ENCODE measurements around the gene SMG5.
"Not testable (repeated sequence)": the region's sequence is repeated elsewhere in the genome, so short reads cannot be mapped to it uniquely, and the experiment has no call there.

The SMG5 gene

DNA sequence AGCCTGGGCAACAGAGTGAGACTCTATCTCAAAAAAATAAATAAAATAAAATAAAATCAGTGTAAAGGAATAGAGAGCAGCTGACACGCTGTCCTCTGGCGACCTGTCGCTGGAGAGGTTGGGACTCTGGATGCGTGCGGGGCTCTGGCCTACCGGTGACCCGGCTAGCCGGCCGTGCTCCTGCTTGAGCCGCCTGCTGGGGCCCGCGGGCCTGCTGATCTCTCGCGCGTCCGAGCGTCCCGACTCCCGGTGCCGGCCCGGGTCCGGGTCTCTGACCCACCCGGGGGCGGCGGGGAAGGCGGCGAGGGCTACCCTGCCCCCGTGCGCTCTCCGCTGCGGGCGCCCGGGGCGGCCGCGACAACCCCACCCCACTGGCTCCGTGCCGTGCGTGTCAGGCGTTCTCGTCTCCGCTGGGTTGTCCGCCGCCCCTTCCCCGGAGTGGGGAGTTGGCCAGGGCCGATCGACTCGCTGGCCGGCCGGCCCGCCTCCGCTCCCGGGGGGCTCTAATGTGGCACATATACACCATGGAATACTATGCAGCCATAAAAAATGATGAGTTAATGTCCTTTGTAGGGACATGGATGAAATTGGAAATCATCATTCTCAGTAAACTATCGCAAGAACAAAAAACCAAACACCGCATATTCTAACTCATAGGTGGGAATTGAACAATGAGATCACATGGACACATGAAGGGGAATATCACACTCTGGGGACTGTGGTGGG is 66.1 kb downstream of the SMG5 start:
- in situ Hi-C loops (cut with HindIII; ENCODE audit: low sequenced_read_pairs), result not testable (repeated sequence)

DNA sequence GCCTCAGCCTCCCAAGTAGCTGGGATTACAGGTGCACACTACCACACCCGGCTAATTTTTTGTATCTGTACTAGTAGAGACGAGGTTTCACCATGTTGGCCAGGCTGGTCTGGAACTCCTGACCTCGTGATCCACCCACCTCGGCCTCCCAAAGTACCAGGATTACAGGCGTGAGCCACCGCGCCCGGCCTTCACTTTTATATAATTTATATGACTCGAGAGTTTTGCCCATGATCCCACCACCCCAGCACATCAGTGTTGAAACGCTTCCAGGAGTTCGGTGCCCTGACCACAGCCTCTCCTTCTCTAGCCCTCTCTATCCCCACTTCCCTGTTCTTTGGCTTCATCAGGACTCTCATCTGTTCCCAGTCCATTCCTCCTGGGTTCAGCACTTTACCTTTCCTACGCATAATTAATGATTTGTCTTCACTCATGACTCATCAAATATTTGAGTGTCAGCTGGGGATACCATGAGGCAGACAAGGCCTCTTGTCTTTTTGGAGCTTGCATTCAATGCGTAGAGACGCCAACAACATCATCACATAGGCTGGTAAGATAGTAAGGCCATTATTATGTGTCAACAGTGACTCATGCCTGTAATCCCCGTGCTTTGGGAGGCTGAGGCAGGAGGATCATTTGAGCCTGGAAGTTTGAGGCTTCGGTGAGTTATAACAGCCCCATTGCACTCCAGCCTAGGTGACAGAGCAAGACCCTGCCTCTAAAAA is 68.4 kb downstream of the SMG5 start:
- in situ Hi-C loops (cut with HindIII; ENCODE audit: low sequenced_read_pairs), result no loop called here

DNA sequence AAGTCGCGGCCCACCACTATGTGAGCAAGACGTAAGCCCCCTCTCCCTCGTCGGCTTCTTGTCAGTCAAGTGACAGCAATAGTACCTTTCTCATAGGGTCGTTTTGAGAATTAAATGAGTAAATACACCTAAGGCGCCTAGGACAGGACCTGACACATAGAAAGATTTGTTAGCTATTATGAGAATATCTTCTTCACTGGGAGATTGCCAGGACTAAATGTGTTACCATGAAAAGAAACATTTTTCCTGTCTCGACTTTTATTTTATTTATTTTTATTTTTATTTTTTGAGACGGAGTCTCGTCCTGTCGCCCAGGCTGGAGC is 69.0 kb downstream of the SMG5 start:
- in situ Hi-C loops (cut with HindIII; ENCODE audit: low sequenced_read_pairs), result no loop called here

- in situ Hi-C loops (cut with HindIII; ENCODE audit: low sequenced_read_pairs), result no loop called here
Observed at GRCh38 chr1:156212833-156213643, 69.6 kb downstream of the SMG5 start, which contains the start of gene PMF1. TSS of gene PMF1 (plus strand) at chr1:156213007. CDS start at chr1:156213016, 9 bp downstream.

- in situ Hi-C loops (cut with HindIII; ENCODE audit: low sequenced_read_pairs), result no loop called here
Observed at GRCh38 chr1:156212130-156212529, 70.5 kb downstream of the SMG5 start.

DNA sequence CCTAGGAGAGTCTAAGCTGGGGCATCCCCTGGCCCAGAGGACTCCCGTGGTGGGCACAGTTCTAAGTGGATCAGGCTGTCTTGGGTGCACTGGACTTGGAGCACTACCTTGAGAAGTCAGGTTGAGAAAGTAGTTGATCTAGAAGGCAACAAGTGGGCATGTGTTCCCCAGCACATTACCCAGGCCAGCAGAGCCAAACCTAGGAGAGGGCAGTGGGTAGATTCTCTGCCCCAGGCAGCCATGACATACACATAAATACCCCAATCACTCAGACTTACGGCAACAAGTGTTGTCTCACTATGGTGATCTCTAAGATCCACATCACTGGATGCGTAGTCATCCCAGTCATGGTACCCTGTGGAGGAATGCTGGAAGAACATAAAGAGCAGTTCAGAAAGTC is 71.4 kb downstream of the SMG5 start:
- in situ Hi-C loops (cut with HindIII; ENCODE audit: low sequenced_read_pairs), result no loop called here

DNA sequence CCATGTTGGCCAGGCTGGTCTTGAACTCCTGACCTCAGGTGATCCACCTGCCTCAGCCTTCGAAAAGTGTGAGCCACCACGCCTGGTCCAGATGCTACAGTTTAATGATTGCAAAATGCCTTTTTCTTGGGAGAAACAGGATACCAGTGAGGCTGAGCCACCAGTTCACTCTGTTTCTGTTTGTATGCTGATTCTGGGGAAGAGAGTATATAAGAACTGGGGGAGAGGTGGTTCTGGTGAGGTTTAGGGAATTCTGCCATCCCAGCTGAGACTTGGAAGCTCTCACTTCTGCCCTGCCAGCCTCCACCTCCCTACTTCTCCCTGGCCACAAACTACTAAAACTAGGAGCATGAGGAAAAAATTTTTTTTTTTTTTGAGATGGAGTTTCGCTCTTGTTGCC is 77.9 kb downstream of the SMG5 start:
- in situ Hi-C loops (cut with HindIII; ENCODE audit: low sequenced_read_pairs), result no loop called here

GRCh38 chr1:156203331-156203730 is 79.3 kb downstream of the SMG5 start:
- in situ Hi-C loops (cut with HindIII; ENCODE audit: low sequenced_read_pairs), result no loop called here

DNA sequence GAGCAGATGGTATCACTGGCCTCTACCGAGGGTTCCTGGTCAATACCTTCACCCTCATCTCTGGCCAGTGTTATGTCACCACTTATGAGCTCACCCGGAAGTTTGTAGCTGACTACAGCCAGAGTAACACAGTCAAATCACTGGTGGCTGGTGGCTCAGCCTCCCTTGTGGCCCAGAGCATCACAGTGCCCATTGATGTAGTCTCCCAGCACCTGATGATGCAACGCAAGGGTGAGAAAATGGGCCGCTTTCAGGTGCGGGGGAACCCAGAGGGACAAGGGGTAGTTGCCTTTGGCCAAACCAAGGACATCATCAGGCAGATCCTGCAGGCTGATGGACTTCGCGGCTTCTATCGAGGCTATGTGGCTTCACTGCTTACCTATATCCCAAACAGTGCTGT is 82.6 kb downstream of the SMG5 start:
- in situ Hi-C loops (cut with HindIII; ENCODE audit: low sequenced_read_pairs), result no loop called here
